Activated CD4-positive, alpha-beta T cell treated with anti-CD3 and anti-CD28 coated beads, Interleukin-2, Interleukin-6, amounts not matched to agents 100 ng/mL and 50 ng/mL, durations not matched to agents 16 hours and 8 hours (primary cell): Measurements from ENCODE around the gene UFM1.
"Not testable (repeated sequence)": the region's sequence is repeated elsewhere in the genome, so short reads cannot be mapped to it uniquely, and the experiment has no call there.

ENCODE experiments used
- DNase-seq: peaks from one replicate; pipeline ENCODE4 v3.0.0-alpha.2; 2020

Gene UFM1

GRCh38 chr13:38349390-38350113 is at the start of gene UFM1:
Gene UFM1 (plus strand): TSS chr13:38349851. CDS start chr13:38349920, 69 bp downstream.
- DNase-seq = peak; percentile 93

GRCh38 chr13:38301236-38301635 is 48.4 kb upstream of the UFM1 start:
- no peak for DNase-seq

- no peak for DNase-seq
These were observed 45.8 kb upstream of the UFM1 start for GRCh38 chr13:38303816-38304320.

- no peak for DNase-seq
These were observed 40.9 kb upstream of the UFM1 start for GRCh38 chr13:38308736-38309135.

- no peak for DNase-seq
These were observed 40.3 kb upstream of the UFM1 start for GRCh38 chr13:38309397-38309796.

- DNase-seq = not testable (repeated sequence)
These were observed 38.5 kb upstream of the UFM1 start for GRCh38 chr13:38311175-38311574.

- no peak for DNase-seq
These were observed 33.5 kb upstream of the UFM1 start for GRCh38 chr13:38316129-38316528.

- DNase-seq = no peak
These were observed 28.0 kb upstream of the UFM1 start for GRCh38 chr13:38321654-38322053.

GRCh38 chr13:38325426-38325825 is 24.2 kb upstream of the UFM1 start:
- DNase-seq = no peak

- DNase-seq = no peak
These were observed 21.0 kb upstream of the UFM1 start for GRCh38 chr13:38328699-38329098.

- no peak for DNase-seq
These were observed 14.8 kb upstream of the UFM1 start for GRCh38 chr13:38334845-38335244.

GRCh38 chr13:38338089-38338488 is 11.6 kb upstream of the UFM1 start:
- no peak for DNase-seq

GRCh38 chr13:38340624-38341023 is 9.0 kb upstream of the UFM1 start:
- DNase-seq = no peak

GRCh38 chr13:38341149-38341692 is 8.4 kb upstream of the UFM1 start:
- DNase-seq = no peak

- DNase-seq = no peak
These were observed 2.9 kb upstream of the UFM1 start for GRCh38 chr13:38346764-38347163.

- DNase-seq = peak; percentile 40
These were observed 726 bp upstream of the UFM1 start for GRCh38 chr13:38348861-38349389.

GRCh38 chr13:38350114-38350617 is 515 bp downstream of the UFM1 start:
- DNase-seq = peak; percentile 50

- DNase-seq = no peak
These were observed 6.0 kb downstream of the UFM1 start for GRCh38 chr13:38355595-38356119.

GRCh38 chr13:38358684-38359083 is 9.0 kb downstream of the UFM1 start:
- no peak for DNase-seq

- no peak for DNase-seq
These were observed 12.1 kb downstream of the UFM1 start for GRCh38 chr13:38361542-38362262.

GRCh38 chr13:38363219-38363618 is 13.6 kb downstream of the UFM1 start:
- DNase-seq = no peak

- not testable (repeated sequence) for DNase-seq
These were observed 14.1 kb downstream of the UFM1 start for GRCh38 chr13:38363746-38364145.

GRCh38 chr13:38365661-38366060 is 16.0 kb downstream of the UFM1 start:
- no peak for DNase-seq
